ENCODE results near the gene KSR1.
A peak's percentile ranks its signal among the peaks of the same experiment; 100 is the strongest.

KSR1 gene

GRCh38 chr17:27569884-27570577 is 113.8 kb downstream of the KSR1 start:
- DNase-seq (ENCODE audit: low read depth in 2 of 2) = no peak

- no peak for DNase-seq (ENCODE audit: low read depth in 2 of 2)
These were observed 114.3 kb downstream of the KSR1 start for GRCh38 chr17:27570578-27570914.

- no peak for DNase-seq (ENCODE audit: low read depth in 2 of 2)
These were observed 115.5 kb downstream of the KSR1 start for GRCh38 chr17:27571563-27572352.

- DNase-seq (ENCODE audit: low read depth in 2 of 2) = peak; percentile 59 to 68
These were observed 116.4 kb downstream of the KSR1 start for GRCh38 chr17:27572665-27573064.

- no peak for DNase-seq (ENCODE audit: low read depth in 2 of 2)
These were observed 117.3 kb downstream of the KSR1 start for GRCh38 chr17:27573548-27573947.

- no peak for DNase-seq (ENCODE audit: low read depth in 2 of 2)
These were observed 117.8 kb downstream of the KSR1 start for GRCh38 chr17:27573971-27574525.

GRCh38 chr17:27575096-27575911 is 119.1 kb downstream of the KSR1 start:
- no peak for DNase-seq (ENCODE audit: low read depth in 2 of 2)

- DNase-seq (ENCODE audit: low read depth in 2 of 2) = no peak
These were observed 119.6 kb downstream of the KSR1 start for GRCh38 chr17:27575912-27576252.

GRCh38 chr17:27576477-27577083 is 120.3 kb downstream of the KSR1 start:
- DNase-seq (ENCODE audit: low read depth in 2 of 2) = no peak

- DNase-seq (ENCODE audit: low read depth in 2 of 2) = no peak
These were observed 121.0 kb downstream of the KSR1 start for GRCh38 chr17:27577121-27577761.

- DNase-seq (ENCODE audit: low read depth in 2 of 2) = no peak
These were observed 121.9 kb downstream of the KSR1 start for GRCh38 chr17:27577884-27578717.

- DNase-seq (ENCODE audit: low read depth in 2 of 2) = peak; percentile 47 to 62
These were observed 122.5 kb downstream of the KSR1 start for GRCh38 chr17:27578718-27579085.

GRCh38 chr17:27579304-27579703 is 123.1 kb downstream of the KSR1 start:
- DNase-seq (ENCODE audit: low read depth in 2 of 2) = no peak

- DNase-seq (ENCODE audit: low read depth in 2 of 2) = peak in 1 of 2 donors; percentile 13
These were observed 123.7 kb downstream of the KSR1 start for GRCh38 chr17:27579897-27580321.

- no peak for DNase-seq (ENCODE audit: low read depth in 2 of 2)
These were observed 124.8 kb downstream of the KSR1 start for GRCh38 chr17:27581016-27581415.

GRCh38 chr17:27582696-27583095 is 126.4 kb downstream of the KSR1 start:
- no peak for DNase-seq (ENCODE audit: low read depth in 2 of 2)

- no peak for DNase-seq (ENCODE audit: low read depth in 2 of 2)
These were observed 129.0 kb downstream of the KSR1 start for GRCh38 chr17:27585153-27585681.

- DNase-seq (ENCODE audit: low read depth in 2 of 2) = no peak
These were observed 129.5 kb downstream of the KSR1 start for GRCh38 chr17:27585792-27586191.

GRCh38 chr17:27586203-27586721 is 130.0 kb downstream of the KSR1 start:
- no peak for DNase-seq (ENCODE audit: low read depth in 2 of 2)

- DNase-seq (ENCODE audit: low read depth in 2 of 2) = no peak
These were observed 132.1 kb downstream of the KSR1 start for GRCh38 chr17:27588354-27588753.
